ENCODE data around the gene CCT5.
"Not testable (repeated sequence)": the region's sequence is repeated elsewhere in the genome, so short reads cannot be mapped to it uniquely, and the experiment has no call there.

The CCT5 gene

DNA sequence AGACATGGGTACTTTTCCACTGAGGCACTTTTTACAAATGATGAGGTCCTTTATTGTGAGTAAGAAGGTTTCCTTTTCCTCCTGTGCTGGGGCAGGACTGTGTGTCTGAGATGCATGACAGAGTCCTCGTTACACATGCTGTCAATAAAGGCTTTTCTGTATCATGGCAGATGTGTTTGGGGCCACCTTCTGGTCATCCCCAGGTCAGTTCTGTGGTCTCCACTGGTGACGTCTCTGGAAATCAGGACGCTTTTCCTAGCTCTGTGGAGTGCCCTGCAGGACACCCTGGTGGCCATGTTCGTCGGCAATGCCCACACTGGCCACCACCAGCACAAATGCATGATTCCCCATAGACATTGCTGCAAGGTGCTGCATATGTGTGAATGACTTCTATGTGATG, 54.9 kb downstream of the CCT5 start:
- DNase-seq: no peak

DNA sequence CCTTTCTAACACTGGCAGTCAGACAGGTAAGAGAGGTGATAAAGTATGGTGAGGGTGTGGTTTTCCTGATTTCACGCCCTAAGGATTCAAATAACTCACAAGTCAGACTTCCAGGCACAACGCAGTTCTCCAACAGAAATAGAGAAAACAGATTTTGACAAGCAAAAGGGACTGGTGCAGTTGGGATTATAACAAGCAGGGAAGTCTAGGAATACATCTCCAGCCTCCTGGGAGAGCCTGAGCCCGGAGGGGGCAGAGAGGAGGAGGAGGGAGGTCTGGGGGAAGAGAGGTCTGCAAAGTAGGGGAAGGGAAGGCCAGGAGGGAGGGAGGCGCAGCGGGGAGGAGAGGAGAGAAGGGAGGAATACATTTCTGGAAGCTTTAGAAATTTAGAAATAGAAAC, 56.0 kb downstream of the CCT5 start:
- DNase-seq: no peak

DNA sequence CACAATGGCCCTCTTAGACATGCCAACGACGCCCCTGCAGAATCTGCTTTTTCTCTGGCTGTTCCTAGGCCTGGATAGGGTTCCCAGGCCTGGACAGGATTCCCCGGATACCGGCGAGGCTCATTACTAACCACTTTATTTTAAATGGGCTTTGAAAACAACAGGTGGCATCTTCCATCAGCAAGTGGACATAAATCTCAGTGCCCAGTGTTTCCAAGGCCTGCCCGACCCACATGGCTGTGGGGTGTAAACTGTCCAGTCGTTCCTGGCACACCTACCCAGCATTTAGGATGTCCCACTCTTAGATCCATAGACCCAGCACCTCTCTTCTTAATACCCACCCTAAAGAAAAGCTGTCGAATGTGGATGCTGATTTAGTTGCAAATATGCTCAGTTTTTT, 56.7 kb downstream of the CCT5 start:
- DNase-seq: no peak

DNA sequence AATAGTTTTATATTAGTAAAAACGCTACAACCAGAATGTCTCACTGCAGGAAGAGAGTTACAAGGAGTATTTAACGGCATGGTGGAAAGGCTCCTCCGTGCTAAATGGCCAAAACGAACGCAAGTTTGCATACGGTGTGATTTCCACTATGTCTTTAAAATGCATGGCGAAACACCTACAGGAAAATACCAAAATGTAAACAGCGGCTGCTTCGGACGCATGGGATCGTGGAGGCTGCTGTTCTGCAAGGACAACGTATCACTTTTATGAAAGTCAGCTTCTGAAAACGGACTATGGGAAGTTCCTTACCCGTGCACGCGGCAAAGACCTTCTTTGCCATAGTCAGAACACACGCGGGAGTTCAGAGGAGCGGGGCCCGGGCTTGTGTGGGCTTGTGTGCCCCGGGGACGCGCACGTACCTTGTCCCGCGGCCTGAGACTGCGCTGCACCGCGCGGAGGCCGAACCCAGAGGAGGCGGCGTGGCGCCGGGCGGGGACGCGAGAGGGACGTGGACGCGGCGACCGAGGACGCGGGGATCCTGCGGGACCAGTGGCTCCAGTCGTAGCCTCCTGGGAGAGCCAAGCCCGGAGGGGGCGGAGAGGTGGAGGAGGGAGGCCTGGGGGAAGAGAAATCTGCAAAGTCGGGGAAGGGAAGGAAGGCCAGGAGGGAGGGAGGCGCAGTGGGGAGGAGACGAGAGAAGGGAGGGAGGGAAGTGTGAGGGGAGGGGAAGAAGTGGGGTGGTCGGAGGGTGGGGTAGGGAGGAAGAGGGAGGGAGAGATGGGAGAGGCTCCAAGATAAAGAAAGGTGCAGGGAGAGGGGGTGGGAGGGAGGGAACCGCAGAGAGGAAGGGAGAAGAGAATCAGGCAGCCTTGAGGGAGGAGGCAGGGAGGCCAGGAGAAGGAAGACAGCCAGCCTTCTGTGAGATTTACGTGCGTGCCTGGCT, 57.4 kb downstream of the CCT5 start, which contains the start of gene CMBL:
TSS of gene CMBL (minus strand) at position 697 of the 943 bp plus-strand sequence. CDS start 17,140 bp downstream, outside the sequence.
- no peak for DNase-seq

DNA sequence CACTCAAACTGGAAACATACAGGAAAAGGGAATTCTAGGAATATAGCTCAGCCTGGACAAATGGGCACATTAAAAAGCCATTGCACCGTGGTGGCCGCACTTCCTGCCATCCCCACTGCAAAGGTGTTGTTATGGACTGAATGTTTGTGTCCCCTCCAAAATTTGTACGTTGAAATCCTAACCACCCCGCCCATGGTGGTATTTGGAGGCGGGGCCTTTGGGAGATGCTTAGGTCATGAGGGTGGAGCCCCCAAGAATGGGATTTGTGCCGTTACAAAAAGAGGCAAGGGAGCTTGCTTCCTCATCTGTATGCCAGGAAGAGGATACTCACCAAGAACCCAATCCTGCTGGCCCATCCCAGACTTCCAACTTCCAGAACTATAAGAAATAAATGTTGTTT, 58.8 kb downstream of the CCT5 start:
- no peak for DNase-seq

DNA sequence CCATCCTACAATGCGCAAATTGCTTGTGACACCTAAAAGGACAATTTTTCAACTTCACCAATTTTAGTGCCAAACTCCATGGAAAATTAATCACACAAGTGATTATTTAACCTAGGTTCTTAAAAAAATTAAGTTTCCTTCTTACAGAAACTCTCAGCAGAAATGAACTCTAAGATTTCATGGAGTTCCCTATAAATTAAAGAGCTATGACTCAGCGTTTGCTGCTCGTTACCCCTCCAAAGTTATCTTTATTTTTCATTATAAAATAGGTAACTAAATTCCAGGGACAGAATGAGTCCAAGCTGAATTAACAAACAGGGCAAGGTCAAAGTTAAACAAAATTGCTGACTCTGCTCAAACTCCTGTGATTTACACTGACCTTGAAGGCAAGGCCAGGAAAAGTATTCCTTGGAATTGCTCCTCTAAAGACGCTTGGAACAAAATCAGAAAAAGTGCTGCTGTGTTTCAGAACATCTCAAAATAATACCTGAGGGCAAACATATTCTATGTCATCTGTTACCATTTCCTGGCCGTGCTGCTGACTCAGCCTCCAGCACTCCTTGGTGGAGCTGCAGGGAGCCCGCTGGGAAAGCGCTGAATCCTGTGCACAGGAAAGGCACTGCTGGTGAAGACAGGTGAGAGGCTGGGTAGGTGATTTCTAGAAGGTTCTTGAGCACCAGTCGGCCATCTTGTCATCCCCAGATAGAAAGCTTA, 60.1 kb downstream of the CCT5 start:
- DNase-seq: no peak

DNA sequence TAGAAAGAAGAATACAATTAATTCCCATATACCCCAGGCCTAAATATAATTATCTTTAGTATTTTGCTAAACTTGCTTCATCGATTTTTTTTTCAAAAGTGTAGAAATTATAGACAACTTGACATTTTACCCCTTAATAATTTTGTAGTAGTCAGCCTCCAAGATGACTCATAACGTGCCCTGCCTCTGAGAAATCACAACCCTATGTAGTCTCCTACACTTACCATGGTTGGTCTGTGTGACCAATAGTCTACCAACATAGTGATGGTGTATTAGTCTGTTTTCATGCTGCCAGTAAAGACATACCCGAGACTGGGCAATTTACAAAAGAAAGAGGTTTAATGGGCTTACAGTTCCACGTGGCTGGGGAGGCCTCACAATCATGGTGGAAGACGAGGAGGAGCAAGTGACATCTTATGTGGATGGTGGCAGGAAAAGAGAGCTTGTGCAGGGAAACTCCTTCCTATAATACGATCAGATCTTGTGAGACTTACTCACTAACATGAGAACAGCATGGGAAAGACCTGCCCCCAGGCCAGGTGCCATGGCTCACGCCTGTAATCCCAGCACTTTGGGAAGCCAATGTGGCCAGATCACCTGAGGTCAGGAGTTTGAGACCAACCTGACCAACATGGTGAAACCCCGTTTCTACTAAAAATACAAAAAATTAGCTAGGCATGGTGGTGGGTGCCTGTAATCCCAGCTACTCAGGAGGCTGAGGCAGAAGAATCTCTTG, 60.9 kb downstream of the CCT5 start:
- not testable (repeated sequence) for DNase-seq

DNA sequence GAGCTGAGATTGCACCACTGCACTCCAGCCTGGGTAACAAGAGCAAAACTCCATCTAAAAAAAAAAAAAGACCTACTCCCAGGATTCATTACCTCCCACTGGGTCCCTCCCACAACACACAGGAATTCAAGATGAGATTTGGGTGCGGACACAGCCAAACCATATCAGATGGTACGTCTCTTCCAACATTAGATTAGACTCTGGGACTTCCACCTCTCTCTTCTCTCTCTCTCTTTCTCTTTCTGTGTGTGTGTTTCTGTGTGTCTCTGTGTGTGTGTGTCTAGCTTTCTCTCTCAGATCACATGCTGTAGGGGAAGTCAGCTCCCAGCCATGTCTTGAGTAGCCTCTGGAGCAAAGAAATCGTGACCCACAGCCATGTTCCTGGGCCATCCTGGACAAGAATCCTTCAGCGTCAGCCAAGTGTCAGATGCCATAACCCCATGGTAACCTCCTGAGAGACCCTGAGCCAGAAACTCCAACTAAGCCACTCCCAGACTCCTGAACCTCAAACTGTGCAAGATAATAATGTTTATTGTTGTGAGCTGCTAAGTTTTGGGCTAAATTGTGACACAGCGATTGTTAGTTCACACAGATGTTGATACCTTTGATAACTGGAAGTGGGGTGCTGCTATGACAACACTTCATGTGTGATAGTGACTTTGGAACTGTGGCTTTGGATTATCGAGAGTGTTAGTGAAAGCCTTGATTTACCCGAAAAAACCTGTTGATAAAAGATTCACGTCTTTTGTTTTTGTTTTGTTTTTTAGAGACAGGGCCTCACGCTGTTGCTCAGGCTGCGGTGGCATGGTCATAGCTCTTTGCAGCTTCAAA, 61.7 kb downstream of the CCT5 start:
- no peak for DNase-seq

DNA sequence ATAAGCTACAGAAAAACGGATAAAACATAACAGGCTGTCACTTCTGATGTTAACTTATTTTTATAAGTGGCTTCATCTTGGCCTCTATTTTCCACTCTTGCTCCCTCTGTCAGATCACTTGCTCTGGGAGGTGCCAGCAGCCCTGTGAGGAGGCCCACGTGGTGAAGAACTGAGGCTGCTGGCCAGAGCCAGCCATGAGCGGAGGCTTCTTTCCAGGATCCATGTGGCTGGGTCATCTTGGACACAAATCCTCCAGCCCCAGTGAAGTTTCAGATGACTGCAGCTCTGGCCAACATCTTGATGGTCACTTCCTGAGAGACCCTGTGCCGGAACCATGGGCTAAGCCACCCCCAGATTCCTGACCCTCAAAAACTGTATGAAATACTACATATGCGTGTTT, 65.1 kb downstream of the CCT5 start:
- DNase-seq: no peak
